SIG-M5 (cell line): Measurements from ENCODE around the gene DESI2.
"Not testable (repeated sequence)": the region's sequence is repeated elsewhere in the genome, so short reads cannot be mapped to it uniquely, and the experiment has no call there.

Source experiments
- DNase-seq: peaks from one replicate; lab custom pipeline; 2025; lab: John Stamatoyannopoulos, UW

The DESI2 gene

DNA sequence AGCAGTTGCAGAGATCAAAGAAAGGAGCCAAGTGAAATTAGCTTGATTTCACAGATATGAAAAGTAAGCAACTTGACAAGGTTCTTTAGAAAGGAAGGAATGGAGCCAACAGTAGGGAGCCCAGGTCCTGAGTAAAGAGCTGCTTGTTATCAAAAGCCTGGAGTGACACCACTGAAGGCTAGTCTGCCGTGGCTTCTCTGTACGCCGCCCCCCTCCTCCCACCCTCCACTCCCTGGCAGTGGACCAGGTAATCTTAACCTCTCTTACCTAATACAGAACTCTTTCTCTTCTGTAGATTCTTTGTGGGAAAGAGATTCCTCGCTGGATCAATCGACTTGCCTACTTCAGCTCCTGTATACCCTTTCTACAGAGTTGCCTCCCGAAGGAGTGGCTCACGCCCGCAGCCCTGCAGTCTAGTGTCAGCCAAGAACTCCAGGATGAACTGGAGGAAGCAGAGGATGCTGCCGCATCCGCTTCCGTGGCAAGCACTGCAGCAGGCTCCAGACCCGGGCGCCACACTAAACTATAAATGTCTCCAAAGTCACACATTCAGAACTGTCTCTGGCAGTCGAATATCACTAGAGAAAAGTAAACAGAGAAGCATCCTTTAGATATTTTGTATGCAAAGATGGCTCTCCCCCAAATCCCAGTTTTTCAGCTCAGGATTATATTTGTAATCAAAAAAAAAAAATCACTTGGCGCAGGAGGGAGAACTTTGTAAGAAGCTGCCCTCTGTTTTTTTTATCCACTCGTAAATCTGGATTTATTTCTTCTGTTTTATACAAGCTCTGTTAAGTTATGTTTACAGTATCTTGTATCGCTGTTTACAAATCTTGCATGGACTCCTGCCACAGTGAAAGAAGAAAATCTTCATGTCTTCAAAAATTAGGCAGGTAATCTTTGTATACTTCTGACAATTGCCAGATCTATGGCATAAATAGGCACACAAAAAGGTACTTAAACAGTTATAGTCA, 52.6 kb downstream of the DESI2 start:
- no peak for DNase-seq

DNA sequence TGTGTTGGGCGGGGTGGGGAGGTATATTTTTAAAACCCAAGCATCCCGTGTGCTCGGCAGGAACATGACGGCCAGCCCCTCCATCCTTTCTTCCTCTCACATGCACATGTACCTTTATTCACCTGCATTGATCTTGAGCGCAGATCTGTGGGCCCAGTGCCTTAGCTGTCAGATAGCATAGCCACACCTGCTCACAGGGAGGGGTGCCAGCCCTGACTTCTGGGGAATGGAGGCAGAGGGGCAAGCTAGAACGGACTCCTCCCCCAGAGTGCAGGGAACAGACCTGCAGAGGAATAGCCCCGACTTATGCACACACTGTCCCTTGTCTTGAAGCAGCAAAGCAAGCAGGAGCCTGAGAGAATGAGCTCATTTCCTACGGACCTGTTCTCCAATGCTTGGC, 56.1 kb downstream of the DESI2 start:
- DNase-seq, result no peak

DNA sequence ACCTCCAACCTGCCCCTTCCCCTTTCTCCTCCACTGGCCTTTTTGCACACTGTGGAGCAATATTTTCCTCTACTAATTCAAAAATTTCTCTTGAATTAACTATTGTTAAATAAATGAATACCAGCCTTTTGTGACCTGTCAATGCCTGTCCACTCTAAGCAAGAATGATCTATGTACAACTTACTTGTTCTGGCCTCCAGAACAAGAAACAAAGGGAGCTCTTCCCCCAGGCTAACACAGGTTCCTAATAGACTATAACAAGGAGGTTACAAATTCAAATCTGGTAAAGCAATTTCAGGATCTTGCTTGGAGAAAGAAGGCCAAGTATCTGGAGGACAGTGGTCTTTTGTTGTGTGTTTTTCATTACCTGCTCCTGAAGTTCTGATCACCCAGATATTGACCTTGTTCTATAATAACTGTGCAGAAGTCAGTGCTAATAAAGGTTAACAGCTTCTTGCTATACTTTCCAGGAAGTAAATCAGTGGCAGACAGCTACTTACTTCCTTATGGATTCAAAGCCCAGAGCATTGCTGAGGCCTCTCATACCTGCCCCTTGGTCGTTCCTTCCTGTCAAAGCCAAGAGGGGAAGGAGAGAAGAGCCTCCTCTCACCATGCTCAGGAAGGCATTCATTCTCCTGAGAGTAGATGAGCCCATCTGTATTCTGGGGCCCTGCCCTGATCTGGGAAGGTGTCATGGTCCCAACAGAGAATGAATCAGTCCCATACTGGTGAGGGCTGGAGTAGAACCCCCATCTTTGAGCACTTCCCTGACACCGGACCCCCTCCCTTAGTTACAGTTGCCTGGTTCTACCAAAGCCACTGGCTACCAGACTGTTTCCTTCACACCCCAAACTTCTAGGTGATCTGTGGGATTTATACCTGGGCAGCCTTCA, 56.8 kb downstream of the DESI2 start:
- DNase-seq, result no peak

DNA sequence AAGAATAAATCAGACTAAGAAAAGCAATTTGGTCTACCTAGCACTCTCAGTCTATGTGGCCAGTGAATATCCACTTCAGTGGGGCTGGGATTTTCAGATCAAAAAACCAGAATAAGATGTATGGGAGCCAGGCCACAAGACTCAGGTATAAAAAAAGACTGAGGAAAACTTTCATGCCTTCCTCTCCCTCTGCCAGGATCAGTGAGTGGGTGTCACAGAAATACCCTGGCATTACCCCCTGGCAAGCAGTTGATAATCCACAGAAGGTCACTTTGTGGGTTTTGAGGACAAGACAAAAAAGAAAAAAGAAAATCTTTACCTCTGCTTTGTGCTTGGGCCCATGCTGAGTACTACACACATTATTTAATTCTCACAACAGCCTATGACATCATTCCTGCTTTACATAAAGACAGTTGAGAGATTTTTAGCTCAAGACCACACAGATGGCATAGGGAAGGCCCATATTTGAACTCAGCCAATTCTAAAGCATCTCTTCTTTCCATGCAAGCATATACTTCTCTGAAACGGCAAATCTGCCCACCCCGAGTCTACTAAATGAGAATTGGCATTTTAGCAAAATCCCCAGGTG, 57.6 kb downstream of the DESI2 start:
- DNase-seq, result no peak

DNA sequence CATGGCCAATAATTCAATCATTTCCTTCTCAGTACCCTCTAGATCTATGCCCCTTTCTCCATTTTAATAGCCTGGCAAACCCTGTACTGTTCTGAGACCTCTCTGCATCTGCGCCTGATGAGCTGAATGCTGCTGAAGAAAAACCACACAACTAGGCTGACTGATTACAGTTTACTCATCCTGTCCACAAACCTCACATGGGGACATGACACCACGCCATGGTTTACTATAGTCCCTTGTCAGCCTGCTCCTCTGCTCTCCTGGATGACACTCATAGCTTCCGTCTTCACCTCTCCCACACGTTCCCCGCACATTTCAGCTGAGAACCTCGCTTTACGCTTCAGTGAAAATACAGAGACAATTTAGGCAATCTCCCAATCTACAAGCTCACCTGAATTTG, 59.7 kb downstream of the DESI2 start:
- no peak for DNase-seq

DNA sequence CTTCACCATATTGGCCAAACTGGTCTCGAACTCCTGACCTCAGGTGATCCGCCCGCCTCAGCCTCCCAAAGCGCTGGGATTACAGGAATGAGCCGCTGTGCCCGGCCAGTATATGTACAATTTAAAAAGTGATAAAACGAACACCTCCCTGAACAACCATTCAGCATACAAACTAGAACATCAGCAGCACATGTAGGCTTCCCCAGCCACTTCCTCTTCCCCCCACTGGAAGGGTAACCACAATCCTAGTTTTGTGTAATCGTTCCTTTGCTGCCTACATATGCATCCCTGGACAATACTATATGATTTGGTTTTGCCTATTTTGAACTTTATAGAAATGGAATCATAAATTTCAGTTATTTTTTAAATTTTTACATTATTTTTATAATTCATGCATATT, 60.4 kb downstream of the DESI2 start:
- DNase-seq, result no peak

DNA sequence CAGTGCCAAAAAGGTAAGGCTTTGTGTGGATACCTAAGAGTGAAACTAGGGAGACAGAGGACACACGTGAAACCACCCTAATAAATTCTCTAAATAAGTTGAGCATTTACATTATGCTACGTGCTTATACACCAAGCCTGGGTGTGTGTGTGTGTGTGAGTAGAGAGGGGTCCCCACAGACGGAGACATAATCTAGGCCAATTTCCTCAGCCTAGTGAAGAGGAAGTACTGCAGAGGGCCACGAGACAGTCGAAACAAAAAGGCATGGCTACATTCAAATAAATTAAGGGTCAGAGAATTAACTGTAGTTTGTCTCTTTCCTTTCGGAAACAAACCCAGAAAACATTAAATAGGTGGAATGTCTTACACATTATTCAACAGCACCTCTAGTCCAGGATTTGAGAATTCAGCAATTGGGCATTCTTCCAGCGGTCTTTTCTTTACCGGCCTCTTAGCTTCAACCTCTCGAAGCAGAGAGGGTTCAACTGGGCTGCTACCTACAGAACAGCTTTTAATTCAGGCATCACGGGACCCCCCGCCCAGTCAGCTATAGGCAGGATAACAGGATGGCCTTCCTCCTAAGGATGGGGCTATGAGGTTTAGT, 75.0 kb downstream of the DESI2 start:
- DNase-seq, result no peak

DNA sequence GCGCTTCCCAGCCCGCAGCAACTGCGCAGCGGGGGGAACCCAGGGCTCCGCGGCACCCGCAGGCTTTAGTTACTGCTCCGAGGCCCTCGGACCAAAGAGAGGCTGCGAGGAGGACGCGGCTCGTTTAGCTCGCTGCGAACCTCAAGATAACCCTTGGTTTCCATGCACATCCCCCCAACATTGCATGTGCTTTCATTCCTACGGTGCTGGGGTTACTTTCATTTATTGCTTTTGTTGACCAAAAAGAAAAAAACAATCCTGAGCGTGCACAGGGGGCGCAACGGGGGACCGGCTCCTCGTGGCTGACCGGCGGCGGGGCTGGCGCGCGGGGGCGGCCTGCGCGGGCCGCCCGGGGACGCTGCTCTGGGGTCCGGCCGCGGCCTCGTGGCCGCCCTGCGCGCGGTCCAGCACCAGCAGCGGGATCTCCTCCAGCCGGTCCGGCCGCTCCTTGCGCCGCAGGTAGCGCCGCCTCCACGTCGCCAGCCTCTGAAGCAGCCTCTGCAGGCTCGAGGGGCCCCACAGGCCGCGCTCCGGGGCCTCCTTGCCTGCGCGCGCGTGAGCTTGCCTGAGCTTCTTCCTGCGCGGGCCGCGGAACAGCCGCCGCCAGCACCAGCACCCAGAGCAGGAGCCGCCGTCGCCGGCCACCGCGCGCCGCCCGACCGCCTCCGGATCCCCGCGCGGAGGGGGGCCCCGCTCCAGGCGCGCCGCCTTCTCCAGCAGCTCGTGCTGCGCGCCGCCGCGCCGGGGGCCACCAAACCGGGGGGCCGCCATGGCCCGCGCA, 77.4 kb downstream of the DESI2 start:
- DNase-seq, result no peak

DNA sequence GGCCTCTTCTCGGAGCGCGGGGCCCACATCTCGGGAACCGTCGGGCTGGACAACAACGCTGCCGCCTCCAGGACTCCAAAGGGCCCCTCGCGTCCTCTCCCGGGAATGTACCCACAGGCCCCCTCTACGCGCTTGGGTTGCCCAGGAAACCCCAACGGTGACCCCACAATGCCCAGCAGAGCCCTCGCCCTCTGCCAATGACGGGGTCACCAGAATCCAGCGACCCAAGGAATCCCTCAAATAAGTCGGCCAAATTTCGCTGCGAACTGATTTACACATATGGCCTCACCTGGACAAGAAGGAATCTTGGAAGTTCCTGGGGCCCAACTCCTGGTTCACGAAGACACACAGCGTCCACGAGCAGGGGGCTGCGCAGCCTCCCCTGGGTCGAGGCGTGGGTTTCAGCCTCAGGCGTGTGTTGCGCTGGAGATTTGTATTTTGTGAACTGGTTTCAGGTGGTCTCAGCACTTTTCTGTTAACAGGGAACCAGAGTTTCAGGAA, 78.1 kb downstream of the DESI2 start:
- DNase-seq, result no peak

DNA sequence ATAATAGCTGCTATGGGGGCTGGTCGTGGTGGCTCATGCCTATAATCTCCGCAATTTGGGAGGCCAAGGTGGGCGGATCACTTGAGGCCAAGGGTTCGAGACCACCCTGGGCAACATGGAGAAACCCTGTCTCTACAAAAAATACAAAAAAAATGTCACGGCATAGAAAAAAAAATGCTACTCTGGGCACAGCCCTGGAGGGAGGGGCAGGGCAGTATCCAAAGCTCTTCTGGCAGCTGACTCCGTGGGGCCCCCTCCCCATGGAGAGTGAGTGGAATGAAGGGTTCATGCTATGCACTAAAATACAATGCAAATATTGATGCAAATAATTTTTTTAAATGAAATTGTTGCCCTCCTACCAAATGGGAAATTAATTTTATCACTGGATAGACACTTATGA, 78.7 kb downstream of the DESI2 start:
- no peak for DNase-seq

DNA sequence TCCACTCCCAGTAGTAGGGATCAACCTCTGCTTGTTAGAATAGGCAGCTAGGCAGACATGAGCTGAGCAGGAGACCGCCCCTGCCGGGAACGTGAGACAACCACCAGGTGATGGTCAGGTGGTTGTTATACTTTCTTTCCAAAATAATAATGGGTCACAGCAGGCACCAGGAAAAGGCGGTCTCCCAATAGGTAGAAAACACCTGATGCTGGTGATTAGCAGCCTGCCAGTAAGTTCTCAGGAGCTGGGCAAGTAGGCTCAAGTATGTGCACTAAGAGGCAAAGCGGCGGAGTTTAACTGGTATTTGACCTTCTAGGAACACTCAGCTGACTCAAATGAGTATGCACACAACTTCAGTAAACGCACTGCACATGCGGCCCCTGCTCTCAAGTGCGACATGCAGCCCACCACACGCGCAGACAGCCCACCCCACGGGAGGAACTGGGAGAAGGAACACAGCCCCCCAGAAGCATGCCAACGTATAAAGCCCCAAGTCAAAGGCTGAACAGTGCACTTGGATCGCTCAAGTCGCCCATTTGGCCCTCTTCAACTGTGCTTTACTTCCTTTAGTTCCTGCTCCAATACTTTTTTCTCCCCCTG, 80.0 kb downstream of the DESI2 start:
- DNase-seq, result no peak

DNA sequence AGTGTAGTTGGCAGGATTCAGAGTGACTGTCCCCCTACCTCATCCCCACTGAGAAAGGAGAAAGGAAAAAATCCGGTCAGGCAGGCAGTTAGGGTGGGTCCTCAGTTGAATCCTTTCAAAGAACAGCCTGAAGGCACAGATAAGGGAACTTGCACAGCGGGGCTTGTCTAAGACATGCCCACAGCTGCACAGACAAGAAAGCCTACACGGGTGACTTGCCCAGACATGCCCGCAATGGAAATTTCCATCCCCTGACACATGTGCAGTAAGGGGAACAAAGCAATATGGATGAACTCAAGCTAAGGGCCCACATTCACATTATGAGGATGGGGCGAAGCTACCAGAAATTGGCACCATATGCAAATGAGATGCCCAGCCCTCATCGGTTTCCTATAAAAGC, 82.5 kb downstream of the DESI2 start:
- no peak for DNase-seq

DNA sequence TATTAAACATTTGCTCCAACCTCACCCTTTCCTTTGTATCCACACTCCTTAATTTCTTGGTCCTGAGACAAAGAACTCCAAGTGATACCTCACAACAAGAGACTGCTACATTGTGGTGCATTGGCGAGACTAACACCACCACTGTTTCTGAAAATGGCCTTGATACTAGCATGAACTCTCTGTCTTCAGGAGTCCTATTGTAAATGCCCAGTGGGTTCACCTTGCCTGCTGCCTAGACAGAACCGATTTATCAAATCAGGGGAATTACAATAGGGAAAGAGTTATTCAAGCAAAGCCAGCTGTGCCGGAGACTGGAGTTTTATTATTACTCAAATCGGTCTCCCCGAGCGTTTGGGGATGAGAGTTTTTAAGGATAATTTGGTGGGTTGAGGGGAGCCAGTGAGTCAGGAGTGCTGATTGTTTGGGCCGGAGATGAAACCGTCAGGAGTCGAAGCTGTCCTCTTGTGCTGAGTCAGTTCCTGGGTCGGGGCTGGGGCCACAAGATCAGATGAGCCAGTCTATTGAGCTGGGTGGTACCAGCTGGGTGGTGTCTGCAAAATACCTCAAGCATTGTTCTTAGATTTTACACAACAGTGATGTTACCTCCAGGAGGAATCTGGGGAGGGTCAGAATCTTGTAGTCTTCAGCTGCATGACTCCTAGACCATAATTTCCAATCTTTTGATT, 83.1 kb downstream of the DESI2 start:
- no peak for DNase-seq

DNA sequence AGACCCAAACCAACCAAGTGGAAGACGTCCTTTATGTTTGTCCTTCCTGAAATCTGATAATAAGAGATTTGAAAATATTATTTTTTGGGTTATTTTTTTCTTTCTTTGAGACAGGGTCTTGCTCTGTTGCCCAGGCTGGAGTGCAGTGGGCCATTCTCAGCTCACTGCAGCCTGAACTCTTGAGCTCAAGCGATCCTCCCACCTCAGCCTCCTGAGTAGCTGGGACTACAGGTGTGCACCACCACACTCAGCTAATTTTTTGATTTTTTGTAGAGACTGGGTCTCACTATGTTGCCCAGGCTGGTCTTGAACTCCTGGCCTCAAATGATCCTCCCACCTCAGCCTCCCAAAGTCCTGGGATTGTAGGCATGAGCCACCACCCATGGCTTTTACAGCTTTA, 86.2 kb downstream of the DESI2 start:
- DNase-seq, result not testable (repeated sequence)

DNA sequence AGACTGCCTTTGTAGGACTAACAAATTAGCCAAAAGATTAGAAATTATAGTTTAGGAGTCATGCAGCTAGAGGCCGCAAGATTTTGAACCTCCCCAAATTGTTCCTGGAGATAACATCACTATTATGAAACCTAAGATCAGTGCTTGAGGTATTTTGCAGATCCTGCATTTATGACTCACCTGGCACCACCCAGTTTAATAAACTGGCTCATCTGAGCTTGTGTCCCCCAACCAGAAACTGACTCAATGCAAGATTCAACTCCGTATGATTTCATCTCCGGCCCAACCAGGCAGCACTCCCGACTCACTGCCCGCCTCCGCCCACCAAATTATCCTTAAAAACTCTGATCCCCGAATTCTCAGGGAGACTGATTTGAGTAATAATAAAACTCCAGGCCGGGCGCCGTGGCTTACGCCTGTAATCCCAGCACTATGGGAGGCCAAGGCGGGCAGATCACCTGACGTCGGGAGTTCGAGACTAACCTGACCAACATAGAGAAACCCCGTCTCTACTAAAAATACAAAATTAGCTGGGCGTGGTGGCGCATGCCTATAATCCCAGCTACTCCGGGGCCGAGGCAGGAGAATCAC, 87.2 kb downstream of the DESI2 start:
- not testable (repeated sequence) for DNase-seq

DNA sequence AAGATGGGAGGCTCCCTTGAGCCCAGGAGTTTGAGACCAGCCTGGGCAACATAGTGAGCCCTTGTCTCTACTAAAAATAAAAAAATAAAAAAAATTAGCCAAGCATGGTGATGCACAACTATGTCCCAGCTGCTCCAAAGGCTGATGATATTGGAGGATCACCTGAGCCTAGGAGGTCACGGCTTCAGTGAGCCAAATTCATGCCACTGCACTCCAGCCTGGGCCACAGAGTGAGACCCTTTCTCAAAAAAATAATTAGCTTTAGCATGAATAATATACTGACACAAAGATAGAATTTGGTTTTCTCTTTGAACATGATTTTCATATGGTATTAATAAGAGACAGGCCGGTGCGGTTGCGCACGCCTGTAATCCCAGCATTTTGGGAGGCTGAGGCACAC, 88.8 kb downstream of the DESI2 start:
- no peak for DNase-seq

DNA sequence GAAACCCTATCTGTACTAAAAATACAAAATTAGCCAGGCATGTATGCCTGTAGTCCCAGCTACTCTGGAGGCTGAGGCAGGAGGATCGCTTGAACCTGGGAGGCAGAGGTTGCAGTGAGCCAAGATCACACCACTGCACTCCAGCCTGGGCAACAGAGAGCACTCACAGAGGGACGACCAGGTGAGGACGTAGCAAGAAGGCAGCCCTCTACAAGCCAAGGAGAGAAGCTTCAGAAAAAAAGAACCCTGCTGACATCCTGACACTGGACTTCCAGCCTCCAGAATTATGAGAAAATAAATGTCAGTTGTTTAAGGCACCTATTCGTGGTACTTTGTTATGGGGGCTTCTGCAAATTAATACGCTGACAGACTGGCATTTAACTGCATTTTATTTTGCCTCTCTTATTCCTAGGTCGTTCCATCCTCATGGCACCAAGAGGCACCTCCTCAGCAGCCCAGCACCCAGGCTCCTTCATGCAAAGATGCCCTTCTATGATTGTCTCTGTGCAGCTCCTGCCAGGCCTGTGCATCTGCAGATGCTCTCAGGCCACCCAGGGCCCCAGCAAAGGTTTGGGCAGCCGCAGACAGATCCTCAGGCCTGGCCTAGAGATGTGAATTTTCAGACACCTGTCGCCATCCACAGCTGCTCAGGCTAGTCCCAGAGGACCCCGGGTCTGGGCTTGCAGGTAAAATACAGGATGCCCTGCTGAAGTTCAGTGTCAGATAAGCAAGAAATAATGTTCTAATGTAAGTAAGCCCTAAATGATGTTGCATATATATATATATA, 96.5 kb downstream of the DESI2 start:
- no peak for DNase-seq

DNA sequence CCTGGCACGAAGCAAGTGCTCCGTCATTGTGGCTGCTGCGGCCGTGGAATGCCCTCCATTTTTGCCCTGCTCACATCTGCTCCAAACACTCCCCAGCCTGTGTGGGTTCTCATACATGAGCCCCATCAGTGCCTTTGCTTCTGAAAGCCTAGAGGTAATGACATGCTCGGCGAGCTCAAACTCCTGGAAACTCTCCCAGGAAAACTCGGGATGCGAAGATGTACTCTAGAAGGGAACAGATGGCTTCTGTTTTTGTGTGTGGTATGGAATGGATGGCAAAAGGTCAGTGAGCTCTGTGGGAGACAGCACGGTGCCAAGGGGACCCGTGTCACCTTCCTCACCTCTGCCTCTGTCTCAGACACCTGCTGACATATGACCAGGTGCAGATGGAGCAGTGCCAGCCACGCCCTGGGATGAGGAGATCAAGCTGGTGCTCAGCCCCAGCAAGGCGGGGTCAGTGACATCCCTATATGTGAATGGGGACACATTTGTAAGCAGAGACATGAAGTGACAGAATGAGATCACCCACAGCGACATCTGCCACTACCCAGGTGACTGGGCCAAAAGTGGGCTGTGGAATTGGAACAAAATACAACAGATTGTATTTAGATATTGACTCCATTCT, 98.5 kb downstream of the DESI2 start:
- no peak for DNase-seq
